ENCODE measurements around the gene SLC12A8.

The SLC12A8 gene

DNA sequence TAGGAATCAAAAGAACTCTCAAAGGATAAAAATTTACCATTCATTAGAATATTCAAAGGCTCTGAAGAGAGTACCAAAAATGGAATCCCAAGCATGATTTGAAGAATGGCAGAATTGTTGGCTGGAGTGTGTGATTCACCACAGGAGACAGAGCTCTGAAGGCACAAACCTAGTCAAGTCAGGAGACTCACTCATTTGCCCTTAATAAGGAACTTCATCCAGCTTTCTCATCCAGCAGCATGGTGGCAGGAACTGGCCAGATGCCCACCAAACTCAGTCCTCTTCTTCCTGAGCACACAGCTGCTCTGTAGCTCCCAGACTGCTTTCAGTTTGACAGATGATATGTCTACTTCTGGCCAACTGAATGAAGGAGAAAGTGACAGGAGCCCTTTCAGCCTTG lies 140.2 kb downstream of the SLC12A8 start:
- Histone ChIP-seq H3K36me3 (ENCODE audit: control insufficient read depth, insufficient read depth, low read length) (no peaks in the 10 kb centered on the region), H3K27ac (ENCODE audit: insufficient read depth, low read length, poor library complexity, severe bottlenecking) (no peak overlapping the region), H3K9me3 (ENCODE audit: control insufficient read depth, low read length) (no peaks in the 10 kb centered on the region), H3K27me3 (replicated peaks; ENCODE audit: control insufficient read depth, insufficient read depth, low read length, poor library complexity, severe bottlenecking) (no peaks in the 10 kb centered on the region), H3K4me3 (ENCODE audit: insufficient read depth, low read depth, low read length, poor library complexity, severe bottlenecking) (no peak overlapping the region), H3K4me1 (ENCODE audit: control insufficient read depth, insufficient read depth, low read length, poor library complexity, severe bottlenecking) (no peaks in the 10 kb centered on the region)
- no peak for DNase-seq

- H3K4me3 ChIP-seq (ENCODE audit: insufficient read depth, low read depth, low read length, poor library complexity, severe bottlenecking), result no peak overlapping the region
- H3K27me3 ChIP-seq (replicated peaks; ENCODE audit: control insufficient read depth, insufficient read depth, low read length, poor library complexity, severe bottlenecking), result no peaks in the 10 kb centered on the region
- no peak for DNase-seq
- H3K36me3 ChIP-seq (ENCODE audit: control insufficient read depth, insufficient read depth, low read length), result no peaks in the 10 kb centered on the region
- H3K27ac ChIP-seq (ENCODE audit: insufficient read depth, low read length, poor library complexity, severe bottlenecking), result no peak overlapping the region
- no peaks in the 10 kb centered on the region for H3K4me1 ChIP-seq (ENCODE audit: control insufficient read depth, insufficient read depth, low read length, poor library complexity, severe bottlenecking)
- no peaks in the 10 kb centered on the region for H3K9me3 ChIP-seq (ENCODE audit: control insufficient read depth, low read length)
Measured at GRCh38 chr3:125069968-125070745, 142.4 kb downstream of the SLC12A8 start.

DNA sequence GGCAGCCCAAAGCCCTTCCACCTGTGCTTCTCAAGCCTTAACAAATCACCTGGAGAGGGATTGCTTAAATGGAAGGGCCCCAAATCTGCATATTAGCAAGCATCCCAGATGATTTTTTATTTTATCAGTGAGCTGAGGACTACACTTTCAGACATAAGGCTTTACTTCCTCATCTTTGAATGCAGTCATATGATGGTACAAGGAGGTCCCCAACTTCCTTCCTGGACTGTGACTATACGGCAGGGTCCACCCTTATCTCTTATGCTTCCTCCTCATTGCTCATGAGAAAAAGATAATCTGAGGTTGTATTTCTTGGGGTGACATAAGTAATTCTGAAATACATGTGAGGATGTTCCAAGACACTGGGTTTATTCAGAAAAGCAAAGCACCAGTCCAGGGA lies 143.1 kb downstream of the SLC12A8 start:
- Histone ChIP-seq H3K9me3 (ENCODE audit: control insufficient read depth, low read length) (no peaks in the 10 kb centered on the region), H3K4me3 (ENCODE audit: insufficient read depth, low read depth, low read length, poor library complexity, severe bottlenecking) (no peak overlapping the region), H3K36me3 (ENCODE audit: control insufficient read depth, insufficient read depth, low read length) (no peaks in the 10 kb centered on the region), H3K4me1 (ENCODE audit: control insufficient read depth, insufficient read depth, low read length, poor library complexity, severe bottlenecking) (no peaks in the 10 kb centered on the region), H3K27me3 (replicated peaks; ENCODE audit: control insufficient read depth, insufficient read depth, low read length, poor library complexity, severe bottlenecking) (no peaks in the 10 kb centered on the region), H3K27ac (ENCODE audit: insufficient read depth, low read length, poor library complexity, severe bottlenecking) (no peak overlapping the region)
- DNase-seq, result no peak

- Histone ChIP-seq H3K27me3 (replicated peaks; ENCODE audit: control insufficient read depth, insufficient read depth, low read length, poor library complexity, severe bottlenecking) (no peaks in the 10 kb centered on the region), H3K36me3 (ENCODE audit: control insufficient read depth, insufficient read depth, low read length) (no peaks in the 10 kb centered on the region), H3K9me3 (ENCODE audit: control insufficient read depth, low read length) (no peaks in the 10 kb centered on the region), H3K4me3 (ENCODE audit: insufficient read depth, low read depth, low read length, poor library complexity, severe bottlenecking) (no peak overlapping the region), H3K27ac (ENCODE audit: insufficient read depth, low read length, poor library complexity, severe bottlenecking) (no peak overlapping the region), H3K4me1 (ENCODE audit: control insufficient read depth, insufficient read depth, low read length, poor library complexity, severe bottlenecking) (no peaks in the 10 kb centered on the region)
- DNase-seq, result no peak
Measured at GRCh38 chr3:125068265-125068664, 144.3 kb downstream of the SLC12A8 start.

GRCh38 chr3:125067225-125067624 lies 145.3 kb downstream of the SLC12A8 start:
- no peak for DNase-seq
- no peak overlapping the region for H3K4me3 ChIP-seq (ENCODE audit: insufficient read depth, low read depth, low read length, poor library complexity, severe bottlenecking)
- no peaks in the 10 kb centered on the region for H3K36me3 ChIP-seq (ENCODE audit: control insufficient read depth, insufficient read depth, low read length)
- no peaks in the 10 kb centered on the region for H3K9me3 ChIP-seq (ENCODE audit: control insufficient read depth, low read length)
- H3K27me3 ChIP-seq (replicated peaks; ENCODE audit: control insufficient read depth, insufficient read depth, low read length, poor library complexity, severe bottlenecking), result no peaks in the 10 kb centered on the region
- no peak overlapping the region for H3K27ac ChIP-seq (ENCODE audit: insufficient read depth, low read length, poor library complexity, severe bottlenecking)
- H3K4me1 ChIP-seq (ENCODE audit: control insufficient read depth, insufficient read depth, low read length, poor library complexity, severe bottlenecking), result no peaks in the 10 kb centered on the region

- Histone ChIP-seq H3K4me3 (ENCODE audit: insufficient read depth, low read depth, low read length, poor library complexity, severe bottlenecking) (no peak overlapping the region), H3K27ac (ENCODE audit: insufficient read depth, low read length, poor library complexity, severe bottlenecking) (no peak overlapping the region)
- no peak for DNase-seq
Measured at GRCh38 chr3:125062904-125063618, 149.5 kb downstream of the SLC12A8 start.

GRCh38 chr3:125061646-125062045 lies 150.9 kb downstream of the SLC12A8 start:
- DNase-seq, result no peak
- Histone ChIP-seq H3K4me3 (ENCODE audit: insufficient read depth, low read depth, low read length, poor library complexity, severe bottlenecking) (no peak overlapping the region), H3K27ac (ENCODE audit: insufficient read depth, low read length, poor library complexity, severe bottlenecking) (no peak overlapping the region), H3K9me3 (ENCODE audit: control insufficient read depth, low read length) (no peaks in the 10 kb centered on the region), H3K27me3 (replicated peaks; ENCODE audit: control insufficient read depth, insufficient read depth, low read length, poor library complexity, severe bottlenecking) (peaks cover 3% of the 10 kb centered on the region), H3K36me3 (ENCODE audit: control insufficient read depth, insufficient read depth, low read length) (no peaks in the 10 kb centered on the region), H3K4me1 (ENCODE audit: control insufficient read depth, insufficient read depth, low read length, poor library complexity, severe bottlenecking) (peaks cover 1% of the 10 kb centered on the region)

More at GRCh38 chr3:125062904-125063618, 149.5 kb downstream of the SLC12A8 start:
- Histone ChIP-seq H3K27me3 (replicated peaks; ENCODE audit: control insufficient read depth, insufficient read depth, low read length, poor library complexity, severe bottlenecking) (peaks cover 3% of the 10 kb centered on the region), H3K9me3 (ENCODE audit: control insufficient read depth, low read length) (no peaks in the 10 kb centered on the region), H3K4me1 (ENCODE audit: control insufficient read depth, insufficient read depth, low read length, poor library complexity, severe bottlenecking) (no peaks in the 10 kb centered on the region), H3K36me3 (ENCODE audit: control insufficient read depth, insufficient read depth, low read length) (no peaks in the 10 kb centered on the region)

DNA sequence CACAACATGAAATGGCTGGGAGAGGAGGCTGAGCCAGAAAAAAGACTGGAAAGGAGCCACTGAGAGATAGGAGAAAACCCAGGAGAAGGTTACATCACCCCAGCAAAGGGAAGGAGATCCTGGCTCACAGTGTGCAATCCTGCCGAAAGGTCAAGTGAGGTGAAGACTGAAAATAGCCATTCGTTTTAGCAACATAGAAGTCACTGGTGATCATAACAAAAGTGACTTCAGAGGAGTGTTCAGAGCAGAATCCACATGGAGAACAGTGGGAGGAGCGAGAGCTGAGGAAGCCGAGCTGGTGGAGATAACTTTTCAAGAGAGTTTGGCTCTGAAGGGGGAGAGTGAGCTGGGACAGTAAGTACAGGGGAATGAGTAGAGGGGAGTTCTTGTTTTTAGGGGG lies 151.4 kb downstream of the SLC12A8 start:
- no peak overlapping the region for H3K27ac ChIP-seq (ENCODE audit: insufficient read depth, low read length, poor library complexity, severe bottlenecking)
- no peak overlapping the region for H3K4me3 ChIP-seq (ENCODE audit: insufficient read depth, low read depth, low read length, poor library complexity, severe bottlenecking)

GRCh38 chr3:125059488-125060245 lies 152.9 kb downstream of the SLC12A8 start:
- H3K9me3 ChIP-seq (ENCODE audit: control insufficient read depth, low read length), result no peaks in the 10 kb centered on the region
- H3K36me3 ChIP-seq (ENCODE audit: control insufficient read depth, insufficient read depth, low read length), result no peaks in the 10 kb centered on the region
- no peak for DNase-seq
- H3K27me3 ChIP-seq (replicated peaks; ENCODE audit: control insufficient read depth, insufficient read depth, low read length, poor library complexity, severe bottlenecking), result peaks cover 3% of the 10 kb centered on the region
- H3K4me1 ChIP-seq (ENCODE audit: control insufficient read depth, insufficient read depth, low read length, poor library complexity, severe bottlenecking), result peaks cover 7% of the 10 kb centered on the region
- H3K4me3 ChIP-seq (ENCODE audit: insufficient read depth, low read depth, low read length, poor library complexity, severe bottlenecking), result no peak overlapping the region
- no peak overlapping the region for H3K27ac ChIP-seq (ENCODE audit: insufficient read depth, low read length, poor library complexity, severe bottlenecking)

More for the DNA sequence above, 151.4 kb downstream of the SLC12A8 start:
- Histone ChIP-seq H3K36me3 (ENCODE audit: control insufficient read depth, insufficient read depth, low read length) (no peaks in the 10 kb centered on the region), H3K9me3 (ENCODE audit: control insufficient read depth, low read length) (no peaks in the 10 kb centered on the region), H3K4me1 (ENCODE audit: control insufficient read depth, insufficient read depth, low read length, poor library complexity, severe bottlenecking) (peaks cover 6% of the 10 kb centered on the region), H3K27me3 (replicated peaks; ENCODE audit: control insufficient read depth, insufficient read depth, low read length, poor library complexity, severe bottlenecking) (peaks cover 3% of the 10 kb centered on the region)
- DNase-seq, result no peak

GRCh38 chr3:125058959-125059358 lies 153.6 kb downstream of the SLC12A8 start:
- H3K9me3 ChIP-seq (ENCODE audit: control insufficient read depth, low read length), result no peaks in the 10 kb centered on the region

More at GRCh38 chr3:125058959-125059358, 153.6 kb downstream of the SLC12A8 start:
- no peaks in the 10 kb centered on the region for H3K36me3 ChIP-seq (ENCODE audit: control insufficient read depth, insufficient read depth, low read length)
- peaks cover 3% of the 10 kb centered on the region for H3K27me3 ChIP-seq (replicated peaks; ENCODE audit: control insufficient read depth, insufficient read depth, low read length, poor library complexity, severe bottlenecking)
- H3K4me3 ChIP-seq (ENCODE audit: insufficient read depth, low read depth, low read length, poor library complexity, severe bottlenecking), result no peak overlapping the region
- DNase-seq, result no peak
- peaks cover 11% of the 10 kb centered on the region for H3K4me1 ChIP-seq (ENCODE audit: control insufficient read depth, insufficient read depth, low read length, poor library complexity, severe bottlenecking)
- no peak overlapping the region for H3K27ac ChIP-seq (ENCODE audit: insufficient read depth, low read length, poor library complexity, severe bottlenecking)

Data from effector memory CD4-positive, alpha-beta T cell (primary cell).